ENCODE data around the gene ADSS1.
"Not testable (repeated sequence)": the region's sequence is repeated elsewhere in the genome, so short reads cannot be mapped to it uniquely, and the experiment has no call there.

The ADSS1 gene

DNA sequence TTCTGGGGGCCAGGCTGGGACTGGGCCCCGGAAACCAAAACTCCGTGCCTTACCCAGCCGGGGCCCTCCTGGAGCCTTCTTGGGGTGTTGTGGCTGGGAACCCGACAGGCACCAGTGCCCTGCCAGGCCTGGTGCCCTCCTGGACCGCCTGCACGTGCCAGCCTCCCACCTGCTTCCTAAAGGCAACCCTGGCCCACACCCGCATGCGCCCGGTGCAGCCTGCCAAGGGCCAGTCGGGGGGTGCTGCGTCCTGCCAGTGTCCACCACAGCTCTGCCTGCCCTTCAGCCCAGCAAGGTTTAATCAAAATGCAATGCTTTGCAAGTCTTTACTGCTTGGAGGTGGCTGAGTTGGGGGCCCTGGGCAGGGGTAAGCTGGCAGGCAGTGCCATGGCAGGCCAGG is 5.2 kb upstream of the ADSS1 start:
- no peak for DNase-seq

DNA sequence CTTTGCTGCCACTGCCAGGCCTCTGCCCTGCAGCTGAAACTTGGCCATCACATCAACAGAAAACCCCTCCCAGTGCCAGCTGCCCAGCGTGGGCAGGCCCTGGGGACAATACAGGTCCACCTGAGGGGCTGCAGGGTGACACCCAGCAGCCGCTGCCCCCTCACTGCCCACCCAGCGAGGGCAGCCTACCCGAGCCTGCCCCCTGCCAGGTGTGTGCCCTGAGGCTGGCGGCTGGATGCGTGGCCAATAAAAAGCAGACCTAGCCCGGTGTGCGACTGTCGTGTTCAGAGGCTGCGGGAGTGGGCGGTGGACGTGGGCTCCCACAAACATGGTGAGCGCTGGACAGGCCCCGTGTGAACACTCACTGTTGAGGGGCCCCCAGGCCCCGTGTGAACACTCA is 4.7 kb upstream of the ADSS1 start:
- DNase-seq, result no peak

DNA sequence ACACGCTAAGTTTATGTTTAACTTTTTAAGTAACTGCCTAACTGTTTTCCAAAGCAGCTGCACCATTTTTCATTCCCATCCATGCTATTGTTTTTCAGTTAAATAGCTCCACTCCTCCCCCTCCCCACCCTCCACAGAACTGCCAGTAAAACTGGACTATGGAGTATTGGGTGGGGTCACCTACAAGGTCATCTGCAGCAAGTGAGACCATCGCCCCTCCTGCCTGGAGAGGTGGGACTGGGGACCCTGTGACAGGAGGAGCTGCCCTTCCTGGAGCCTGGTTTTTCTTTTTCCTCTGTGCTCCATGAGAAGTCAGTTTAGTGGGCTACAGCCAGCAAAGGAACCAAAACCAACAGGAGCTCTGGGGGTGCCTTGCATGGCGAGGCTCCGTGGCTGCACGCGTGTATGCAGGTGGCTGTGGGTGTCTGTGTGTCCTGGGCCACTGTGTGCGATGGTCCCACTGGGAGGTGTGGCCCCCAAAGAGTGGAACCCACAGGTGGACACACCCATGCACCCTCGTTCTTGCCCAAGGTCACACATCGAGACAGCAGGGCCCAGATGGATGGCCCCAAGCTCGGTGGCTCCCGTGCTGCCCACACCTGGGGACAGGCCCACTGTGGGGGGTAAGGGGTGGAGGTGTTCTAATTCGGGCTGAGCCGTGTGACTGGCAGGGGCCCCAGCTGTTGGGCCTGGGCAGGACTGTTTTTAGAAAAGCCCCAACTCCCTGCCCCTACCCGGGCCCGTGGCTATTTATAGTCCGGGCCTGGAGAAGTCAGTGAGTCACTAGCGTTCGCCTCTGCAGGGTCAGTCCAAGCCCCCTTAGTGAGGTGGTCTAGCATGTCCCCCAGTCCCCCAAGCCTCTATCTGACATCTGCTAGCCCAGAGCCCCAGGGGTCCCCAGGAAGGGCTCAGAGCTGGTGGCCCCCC is 2.3 kb upstream of the ADSS1 start:
- DNase-seq, result no peak

DNA sequence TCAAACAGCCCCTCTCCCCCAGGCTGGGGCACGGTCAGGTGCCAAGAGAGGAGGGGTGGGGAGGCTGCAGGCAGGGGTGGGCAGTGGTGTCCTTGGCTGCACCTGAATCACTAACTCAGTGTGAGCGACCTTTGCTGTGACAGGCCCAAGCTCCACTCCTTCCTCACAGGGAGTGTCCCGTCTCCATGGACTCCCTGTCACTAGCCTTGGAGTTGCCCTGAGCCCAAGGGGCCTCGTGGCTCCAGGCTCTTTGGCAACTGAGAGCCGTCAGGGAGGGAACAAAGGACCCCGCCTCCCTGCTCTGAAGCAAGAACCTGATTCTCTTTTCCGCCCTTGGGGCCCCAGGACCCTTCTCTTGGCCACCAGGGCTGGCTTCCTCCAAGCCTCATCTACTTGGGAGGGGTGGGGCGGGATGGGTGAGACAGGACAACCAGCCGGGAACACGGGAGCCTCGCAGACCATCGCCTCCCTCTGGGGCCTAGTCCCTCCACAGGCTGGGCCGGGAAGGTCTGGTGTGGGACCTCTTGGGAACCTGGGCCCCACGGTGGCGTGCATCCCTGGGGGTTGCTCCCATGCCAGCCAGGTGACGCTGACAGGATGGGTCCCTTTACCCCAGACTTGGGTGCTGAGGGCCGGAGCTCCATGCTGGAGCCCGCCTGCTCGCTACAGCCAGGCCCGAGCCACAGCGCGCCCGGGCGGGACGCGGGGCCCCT is 935 bp upstream of the ADSS1 start:
- DNase-seq, result no peak

DNA sequence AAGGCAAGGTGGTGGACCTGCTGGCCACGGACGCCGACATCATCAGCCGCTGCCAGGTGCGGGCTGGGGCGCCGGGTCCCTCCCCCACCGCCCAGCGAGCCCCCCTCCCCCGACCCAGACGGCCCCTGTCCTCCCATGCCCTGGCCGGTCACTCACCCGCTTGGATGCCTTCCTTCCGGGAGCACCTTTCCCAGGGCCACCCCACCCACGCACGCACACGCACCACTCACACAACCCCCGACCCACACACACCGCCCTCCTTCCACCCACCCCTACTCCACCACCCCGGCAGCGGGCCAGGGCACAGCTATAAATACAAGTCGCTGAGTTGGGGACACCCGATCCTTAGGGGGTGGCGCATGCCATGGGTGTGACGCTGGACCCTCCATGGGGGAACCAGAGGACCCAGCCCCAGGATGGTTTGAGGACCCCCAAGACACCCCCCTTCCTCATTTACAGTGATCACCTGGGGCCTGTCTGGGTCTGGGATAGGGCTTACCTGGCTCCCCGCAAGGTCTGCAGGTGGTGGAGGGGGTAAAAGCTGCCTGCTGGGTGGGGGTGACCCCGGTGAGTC is 465 bp downstream of the ADSS1 start:
- DNase-seq, result no peak

DNA sequence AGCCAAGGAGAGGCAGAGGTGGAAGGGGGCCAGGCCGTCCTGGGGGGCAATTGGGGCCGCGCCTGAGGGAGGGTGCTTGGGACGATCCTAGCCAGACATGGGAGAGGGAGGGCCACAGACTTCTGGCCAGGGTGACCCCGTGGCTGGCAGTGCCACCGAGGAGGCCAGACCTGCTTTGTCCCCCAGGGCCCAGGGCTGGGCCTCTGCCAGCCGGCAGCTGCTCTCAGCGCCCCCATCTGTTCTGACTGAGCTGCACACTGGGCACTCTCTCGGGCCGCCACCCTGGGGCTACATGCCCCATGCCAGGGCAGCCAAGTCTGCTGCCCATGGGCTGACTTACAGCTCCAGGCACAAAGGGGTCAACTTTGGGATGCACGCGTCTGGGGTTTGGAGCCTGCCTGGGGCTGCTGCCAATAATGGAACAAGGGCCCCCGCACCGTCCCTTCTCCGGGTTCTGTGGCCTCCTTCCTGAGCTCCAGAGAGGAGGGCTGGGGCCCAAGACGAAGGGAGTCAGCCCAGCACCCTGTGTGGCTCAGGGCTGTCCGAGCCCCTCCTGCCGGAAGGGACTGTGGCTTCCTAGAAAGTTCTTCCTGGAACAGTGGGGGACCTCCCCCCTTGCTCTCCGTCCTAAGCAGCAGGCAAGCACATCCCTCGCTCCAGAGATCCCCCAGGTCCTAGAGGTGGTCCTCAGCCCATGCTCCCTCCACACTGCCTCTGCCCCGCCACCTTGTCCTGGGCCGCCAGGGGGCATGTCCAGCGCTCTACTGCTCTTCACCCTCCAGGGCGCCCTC is 1.1 kb downstream of the ADSS1 start:
- DNase-seq, result no peak

DNA sequence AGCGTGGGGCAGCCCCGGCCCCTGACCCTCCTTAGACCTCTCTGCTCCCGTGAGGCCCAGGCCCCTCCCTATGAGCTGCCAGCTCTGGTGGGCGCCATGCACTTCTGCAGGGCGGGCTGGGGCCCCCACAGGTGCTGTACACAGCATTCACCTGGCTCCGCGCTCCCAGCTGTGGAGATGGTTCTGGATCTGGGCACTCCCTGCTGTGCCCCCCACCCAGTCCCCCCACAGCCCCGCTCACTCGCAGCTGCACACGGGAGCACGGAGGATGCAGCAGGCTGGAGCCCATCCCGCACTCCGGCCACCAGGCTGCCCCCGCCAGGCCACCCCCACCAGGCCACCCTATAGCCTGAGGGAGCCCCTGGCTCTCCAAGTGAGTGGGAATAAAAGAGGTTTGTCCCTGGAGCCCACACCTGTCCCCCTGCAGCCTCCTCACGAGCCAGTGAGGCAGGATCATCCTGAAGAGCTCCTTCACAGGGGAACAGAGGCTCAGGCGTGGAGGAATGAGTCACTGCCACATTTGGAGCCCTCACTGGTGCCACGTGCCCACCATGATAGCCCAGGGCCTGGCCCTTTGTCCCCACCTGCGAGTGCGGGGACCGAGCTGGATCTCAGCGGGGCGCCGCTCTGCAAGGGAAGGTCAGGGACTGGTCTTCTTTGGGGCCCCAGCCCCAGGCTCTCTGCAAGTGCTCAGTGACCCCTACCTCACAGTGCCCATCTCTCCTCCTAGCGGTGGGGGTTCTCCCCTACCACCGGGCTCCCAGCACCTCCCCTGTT is 1.9 kb downstream of the ADSS1 start:
- DNase-seq, result no peak

DNA sequence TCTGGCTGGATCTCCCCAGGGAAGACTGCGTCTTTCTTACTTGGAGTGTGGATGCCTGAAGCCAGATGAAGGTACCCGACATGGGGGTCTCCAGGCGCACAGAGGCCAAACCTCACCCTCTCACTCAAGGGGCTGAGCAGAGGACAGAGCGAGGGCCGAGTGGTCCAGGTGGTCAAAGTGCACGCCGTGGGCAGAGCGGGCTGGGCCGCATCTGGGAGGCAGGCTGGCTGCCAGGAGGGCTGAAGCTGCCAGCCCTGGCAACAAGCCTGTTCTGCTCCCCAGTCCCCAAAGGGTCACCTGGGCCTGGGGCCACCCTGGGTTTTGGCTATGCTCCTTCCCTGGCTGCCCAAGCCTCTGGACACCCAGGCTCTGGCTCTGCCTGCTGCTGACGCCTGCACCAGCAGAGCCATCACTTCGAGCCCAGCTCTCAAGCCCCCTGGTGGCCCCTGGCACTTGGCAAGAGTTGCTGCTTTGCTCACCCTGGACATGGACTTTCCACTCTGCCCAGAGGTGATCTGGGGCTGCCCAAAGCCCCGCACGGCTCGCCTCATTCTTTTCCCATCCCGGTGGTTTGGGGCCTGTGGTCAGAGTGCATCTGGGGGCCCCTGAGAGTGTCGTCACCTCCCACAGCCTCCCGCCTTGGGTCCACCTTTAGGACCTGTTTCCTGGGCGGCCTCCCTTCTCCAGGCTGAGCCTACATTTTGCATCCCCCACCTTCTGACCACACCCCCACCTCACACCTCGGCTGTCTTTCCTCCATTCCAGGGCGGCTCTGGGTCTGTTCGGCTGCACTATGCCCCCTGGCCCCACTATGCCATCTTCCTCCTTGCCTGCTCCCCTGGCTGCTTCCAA is 2.8 kb downstream of the ADSS1 start:
- DNase-seq, result no peak

DNA sequence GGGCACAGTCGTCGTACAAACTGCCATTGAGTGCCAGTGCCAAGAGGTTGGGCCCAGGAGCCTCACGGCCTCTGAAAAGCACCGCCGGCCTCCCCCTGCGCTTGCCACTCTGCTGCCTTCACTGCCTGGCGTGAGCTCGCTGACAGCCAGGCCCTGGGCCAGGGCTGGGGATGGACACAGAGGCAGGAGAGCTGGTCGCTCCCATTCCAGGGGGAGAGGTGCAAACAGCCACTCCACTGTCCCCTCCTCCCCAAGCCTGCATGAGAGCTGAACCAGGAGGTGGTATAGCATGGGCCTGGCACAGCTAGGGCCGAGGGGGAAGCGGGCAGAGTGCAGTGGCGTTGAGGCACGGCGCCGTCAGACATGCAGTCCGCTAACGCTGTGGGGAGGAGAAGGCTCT is 4.6 kb downstream of the ADSS1 start:
- DNase-seq, result no peak

DNA sequence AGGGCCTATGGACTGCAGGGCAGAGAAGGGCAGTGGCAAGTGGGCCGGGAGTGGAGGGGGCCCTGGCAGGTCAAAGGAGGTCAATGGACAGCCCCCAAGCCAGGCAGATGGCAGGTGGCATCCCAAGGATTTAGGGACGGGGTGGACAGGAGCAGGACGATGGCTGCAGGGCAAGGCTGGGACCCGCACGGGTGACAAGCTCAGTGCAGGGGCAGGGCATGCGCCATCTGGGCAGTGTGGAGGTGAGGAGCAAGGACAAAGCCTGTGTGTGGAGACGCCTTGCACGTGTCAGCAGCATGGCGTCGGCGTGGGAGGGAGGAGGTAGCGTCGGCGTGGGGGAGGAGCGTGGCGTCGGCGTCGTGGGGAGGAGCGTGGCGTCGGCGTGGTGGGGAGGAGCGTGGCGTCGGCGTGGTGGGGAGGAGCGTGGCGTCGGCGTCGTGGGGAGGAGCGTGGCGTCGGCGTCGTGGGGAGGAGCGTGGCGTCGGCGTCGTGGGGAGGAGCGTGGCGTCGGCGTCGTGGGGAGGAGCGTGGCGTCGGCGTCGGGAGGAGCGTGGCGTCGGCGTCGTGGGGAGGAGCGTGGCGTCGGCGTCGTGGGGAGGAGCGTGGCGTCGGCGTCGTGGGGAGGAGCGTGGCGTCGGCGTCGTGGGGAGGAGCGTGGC is 5.3 kb downstream of the ADSS1 start:
- not testable (repeated sequence) for DNase-seq

DNA sequence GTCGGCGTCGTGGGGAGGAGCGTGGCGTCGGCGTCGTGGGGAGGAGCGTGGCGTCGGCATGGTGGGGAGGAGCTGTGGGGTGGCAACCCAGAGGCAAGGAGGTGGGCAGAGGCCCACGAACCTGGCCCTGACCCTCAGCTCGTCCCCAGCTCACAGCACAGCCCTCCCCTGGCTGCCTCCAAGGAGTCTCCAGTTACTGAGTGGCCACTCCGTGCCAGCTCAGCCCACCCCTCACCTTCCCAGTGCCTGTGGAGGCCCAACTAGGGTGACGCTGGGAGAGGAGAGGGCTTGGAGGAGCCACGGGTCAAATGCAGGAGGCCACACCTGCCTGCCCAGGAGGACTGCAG is 5.8 kb downstream of the ADSS1 start:
- DNase-seq, result no peak

DNA sequence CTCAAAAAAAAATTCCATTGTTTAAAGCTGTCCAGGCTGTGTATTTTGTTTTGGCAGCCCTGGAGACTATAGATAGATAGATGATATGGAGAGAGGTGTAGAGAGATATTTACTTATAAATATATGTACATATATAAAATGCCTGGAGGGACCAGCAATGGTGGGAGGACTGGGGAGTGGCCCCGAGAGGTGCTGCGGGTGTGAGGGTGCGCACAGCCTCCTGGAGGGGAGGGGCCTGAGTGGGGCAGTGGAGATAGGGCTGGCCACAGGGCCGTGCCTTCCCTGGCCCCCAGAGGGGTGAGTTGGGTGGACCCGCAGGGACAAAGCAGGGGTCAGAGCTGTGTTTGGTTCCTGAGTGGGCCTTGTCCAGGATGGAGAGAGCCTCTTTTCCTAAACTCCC is 6.5 kb downstream of the ADSS1 start:
- DNase-seq, result no peak

DNA sequence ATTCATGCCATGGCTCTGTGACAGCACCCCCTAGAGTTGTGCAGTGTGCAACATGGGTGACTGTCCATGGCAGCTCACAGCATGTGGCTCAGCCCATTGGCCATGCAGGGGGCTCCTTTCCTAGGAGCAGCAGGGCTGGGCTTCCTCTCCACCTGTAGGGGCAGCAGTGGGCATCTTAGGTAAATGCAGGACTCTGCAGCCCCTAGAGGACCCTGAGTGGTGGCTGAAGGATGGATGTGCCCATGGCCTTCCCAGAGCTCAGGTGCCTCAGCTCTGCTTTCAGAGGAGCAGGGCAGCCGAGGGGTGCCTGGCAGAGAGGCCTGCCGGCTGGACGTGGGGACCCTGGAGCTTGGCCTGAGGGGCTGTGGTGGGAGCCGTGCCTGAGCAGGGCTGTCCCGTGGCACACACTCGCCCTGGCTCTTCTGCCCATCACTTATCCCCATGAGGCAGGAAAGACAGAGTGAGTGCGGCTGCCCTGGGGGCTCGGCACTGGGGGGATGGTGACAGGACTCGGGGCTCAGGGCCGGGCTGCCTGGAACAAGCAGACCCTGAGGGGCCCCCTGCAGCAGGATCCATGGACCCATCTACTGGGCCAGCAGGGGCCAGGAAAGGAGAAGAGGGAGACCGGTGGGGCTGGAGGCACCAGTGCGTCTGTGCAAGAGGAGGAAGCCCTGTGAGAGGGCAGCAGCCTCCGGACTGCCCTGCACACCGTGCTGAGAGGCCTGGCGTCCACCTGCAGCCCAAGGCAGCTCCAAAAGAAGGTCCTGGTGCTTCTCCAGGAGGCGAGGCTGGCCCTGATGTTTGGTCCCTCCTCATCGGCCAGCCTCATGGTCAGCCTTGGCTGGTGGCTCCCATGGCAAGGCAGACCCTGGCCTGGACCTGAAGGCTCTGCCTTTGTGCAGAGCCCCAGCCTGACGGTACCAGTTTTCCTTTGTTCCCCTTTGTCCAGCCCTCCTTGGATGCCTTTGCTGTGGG is 7.6 kb downstream of the ADSS1 start:
- no peak for DNase-seq

DNA sequence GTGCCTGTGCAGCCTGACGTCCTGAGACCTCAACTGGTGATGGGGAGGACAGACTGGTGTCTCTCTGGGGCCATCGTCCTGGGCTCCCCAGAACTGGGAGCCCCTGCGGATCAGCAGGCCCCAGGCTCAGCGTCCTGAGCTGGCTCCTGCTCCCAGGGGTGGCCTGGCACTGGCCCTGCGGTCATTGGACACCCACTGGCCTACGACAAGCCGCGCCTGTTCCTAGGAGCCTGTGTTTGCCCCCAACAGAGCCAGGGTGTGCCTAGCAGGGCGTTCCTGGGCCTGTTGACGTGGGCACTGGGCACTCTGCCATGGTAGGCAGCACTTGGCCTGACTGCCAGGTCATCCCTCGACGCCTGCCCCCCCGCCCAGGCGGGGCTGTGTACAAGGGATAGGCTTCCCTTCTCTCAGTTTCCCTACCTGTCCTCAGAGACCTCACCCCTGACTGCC is 8.4 kb downstream of the ADSS1 start:
- DNase-seq, result no peak

DNA sequence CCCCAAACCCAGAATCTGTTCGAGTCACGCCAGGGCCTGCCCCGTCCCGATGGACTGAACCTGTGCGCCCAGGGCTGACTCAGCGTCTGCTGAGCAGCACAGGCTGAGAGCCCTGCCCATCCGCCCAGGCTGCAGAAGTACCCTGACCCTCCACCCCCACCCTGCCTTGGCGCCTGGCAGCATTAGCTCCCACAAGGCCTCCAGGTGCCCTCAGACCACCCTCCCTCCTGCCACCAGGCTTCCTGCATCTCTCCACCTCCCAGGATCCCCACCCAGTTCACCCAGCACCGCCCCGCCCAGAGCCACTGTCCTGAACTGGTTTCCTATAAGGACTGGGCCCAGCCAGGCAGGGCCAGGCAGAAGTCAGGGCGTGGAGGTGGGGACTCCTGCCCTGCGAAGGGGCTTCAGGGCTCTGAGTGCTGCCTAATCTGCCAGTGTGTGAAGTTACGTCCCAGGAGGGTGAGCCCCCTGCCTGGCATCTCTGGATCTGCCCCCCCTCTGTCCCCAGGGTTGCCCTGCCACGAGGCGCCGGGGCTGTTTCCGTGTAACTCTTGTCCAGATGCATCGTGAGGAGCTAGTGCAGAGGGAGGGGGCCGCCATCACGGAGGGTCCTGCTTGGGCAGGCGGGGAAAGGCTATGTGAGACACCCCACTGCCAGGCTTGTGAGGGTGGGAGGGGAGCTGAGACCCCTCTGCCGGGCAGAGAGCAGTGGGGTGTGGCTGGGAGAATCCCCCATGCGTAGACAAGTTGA is 9.1 kb downstream of the ADSS1 start:
- DNase-seq, result no peak

DNA sequence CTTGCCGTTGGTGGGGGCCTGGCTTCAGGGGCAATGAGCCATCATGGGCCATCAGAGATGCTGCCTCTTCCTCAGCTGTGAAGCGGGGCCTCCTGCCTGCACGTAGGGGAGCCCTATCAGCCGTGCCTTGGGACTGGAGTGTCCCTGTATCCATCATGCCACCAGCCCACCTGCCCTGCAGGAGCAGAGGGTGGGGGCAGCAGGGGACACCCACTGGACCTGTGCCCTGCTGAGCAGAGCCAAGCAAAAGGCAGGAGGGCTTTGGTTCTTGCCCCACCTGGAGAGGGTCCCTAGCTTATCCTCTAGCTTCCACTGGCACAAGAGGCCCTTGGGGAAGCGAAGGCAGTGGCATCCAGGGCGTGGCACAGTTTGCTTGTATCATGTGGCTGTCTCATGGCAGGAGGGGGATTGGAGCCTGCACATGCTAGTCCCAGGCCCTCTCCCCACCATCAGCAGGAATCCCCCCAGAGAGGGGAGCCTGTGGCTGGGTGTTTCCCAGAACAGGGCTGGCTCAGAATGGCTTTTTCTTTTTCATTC is 10.1 kb downstream of the ADSS1 start:
- no peak for DNase-seq

DNA sequence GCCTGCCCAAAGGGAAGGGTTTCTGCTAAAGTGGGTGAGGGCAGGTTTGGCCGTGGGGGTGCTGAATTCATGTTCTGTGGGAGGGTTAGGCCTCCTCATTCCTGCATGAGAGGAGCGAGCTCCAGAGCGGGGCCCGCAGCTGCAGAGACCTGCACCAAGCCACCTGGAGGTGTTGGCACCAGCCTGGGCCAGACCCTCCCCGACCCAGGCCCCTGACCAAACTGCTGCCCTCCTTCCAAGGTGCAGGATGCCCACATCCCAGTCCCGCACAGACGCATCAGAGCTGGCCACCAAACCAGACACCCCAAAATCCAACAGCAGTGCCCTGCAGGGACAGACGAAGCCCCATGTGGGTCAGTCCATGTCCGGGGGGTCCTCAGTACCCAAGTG is 10.6 kb downstream of the ADSS1 start:
- no peak for DNase-seq

DNA sequence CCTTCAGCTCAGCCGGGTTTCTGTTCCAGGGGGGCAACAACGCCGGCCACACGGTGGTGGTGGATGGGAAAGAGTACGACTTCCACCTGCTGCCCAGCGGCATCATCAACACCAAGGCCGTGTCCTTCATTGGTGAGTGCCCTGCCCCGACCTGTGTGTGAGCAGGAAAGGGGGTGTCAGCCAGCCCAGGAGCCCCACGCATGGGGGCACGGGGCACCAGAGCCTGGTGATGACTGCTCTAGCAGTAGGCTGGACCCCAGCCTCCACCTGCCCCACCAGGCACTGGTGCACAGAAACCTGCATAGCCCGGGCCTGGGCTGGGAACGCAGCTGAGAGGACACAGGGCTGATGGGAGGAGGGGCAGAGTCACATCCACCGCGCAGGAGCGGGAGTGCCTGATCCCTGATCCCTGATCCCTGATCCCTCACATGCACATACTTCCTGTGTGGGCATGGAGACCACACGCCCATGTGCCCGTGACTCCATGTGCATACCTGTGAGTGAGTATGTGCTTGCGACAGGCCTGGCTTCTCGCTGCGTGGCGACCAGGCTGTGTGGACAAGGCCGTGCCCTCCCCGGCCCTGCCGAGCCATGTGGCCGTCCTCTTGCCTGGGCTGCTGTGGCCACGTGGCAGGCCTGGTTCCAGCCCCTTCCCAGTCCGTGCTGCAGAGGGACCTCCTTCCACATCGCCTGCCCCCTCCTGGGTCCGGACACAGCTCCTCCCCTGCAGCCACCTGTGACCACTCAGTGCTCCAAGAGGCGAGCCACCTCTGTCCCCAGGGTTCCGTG is 11.2 kb downstream of the ADSS1 start:
- DNase-seq, result no peak
